Right lobe of liver (tissue), 4 donors: ENCODE results near the gene OR2T33.

ENCODE experiments used
- POLR2A ChIP-seq: fragments of 450-650 bp; IDR thresholded peaks from one replicate; pipeline ENCODE4 v1.6.1; 2017; ENCODE audit warnings: antibody characterized with exemption, mild to moderate bottlenecking
- TF ChIP-seq, protein P1 (sequence below), 4 donors: fragments of 200-600 bp in 3 of 4; fragments of 450-650 bp in 1 of 4; IDR thresholded peaks; one replicate each; pipeline versions ENCODE4 v1.5.1 to v1.8.0; 2016 to 2022; ENCODE audit warnings: antibody characterized with exemption in 4 of 4, mild to moderate bottlenecking in 2 of 4
- donor health status: DM: no; HTN: no; CAD: no.
- donor health status: DM: no; HTN: no; CAD: no.
- donor health status: DM: no; HTN: yes; CAD: no.

DNA sequence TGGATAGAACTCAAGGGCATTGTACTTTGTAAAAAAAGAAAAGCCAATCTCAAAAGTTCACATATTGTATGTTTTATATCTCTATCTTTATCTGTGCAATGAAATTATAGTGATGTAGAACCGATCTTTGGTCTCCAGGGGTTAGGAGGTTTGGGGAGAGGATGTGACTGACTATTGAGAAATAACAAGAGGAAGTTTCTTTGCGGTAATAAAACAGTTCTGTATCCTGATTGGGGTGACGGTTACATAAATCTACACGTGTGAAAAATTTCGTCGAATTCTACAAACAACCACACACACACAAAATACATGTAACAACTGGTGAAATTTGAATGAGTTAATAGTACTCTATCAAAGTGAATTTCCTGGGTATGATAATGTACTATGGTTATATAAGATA is 10.6 kb upstream of the OR2T33 start:
- TF ChIP-seq, protein P1, sequence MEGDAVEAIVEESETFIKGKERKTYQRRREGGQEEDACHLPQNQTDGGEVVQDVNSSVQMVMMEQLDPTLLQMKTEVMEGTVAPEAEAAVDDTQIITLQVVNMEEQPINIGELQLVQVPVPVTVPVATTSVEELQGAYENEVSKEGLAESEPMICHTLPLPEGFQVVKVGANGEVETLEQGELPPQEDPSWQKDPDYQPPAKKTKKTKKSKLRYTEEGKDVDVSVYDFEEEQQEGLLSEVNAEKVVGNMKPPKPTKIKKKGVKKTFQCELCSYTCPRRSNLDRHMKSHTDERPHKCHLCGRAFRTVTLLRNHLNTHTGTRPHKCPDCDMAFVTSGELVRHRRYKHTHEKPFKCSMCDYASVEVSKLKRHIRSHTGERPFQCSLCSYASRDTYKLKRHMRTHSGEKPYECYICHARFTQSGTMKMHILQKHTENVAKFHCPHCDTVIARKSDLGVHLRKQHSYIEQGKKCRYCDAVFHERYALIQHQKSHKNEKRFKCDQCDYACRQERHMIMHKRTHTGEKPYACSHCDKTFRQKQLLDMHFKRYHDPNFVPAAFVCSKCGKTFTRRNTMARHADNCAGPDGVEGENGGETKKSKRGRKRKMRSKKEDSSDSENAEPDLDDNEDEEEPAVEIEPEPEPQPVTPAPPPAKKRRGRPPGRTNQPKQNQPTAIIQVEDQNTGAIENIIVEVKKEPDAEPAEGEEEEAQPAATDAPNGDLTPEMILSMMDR (IDR thresholded peaks at IDR 0.05): no peak
- TF ChIP-seq POLR2A: no peak
